Brain microvascular endothelial cell (primary cell): ENCODE data around the gene FLAD1.
A peak's percentile ranks its signal among the peaks of the same experiment; 100 is the strongest.

ENCODE experiments used
- DNase-seq: peaks from one replicate; pipeline ENCODE4 v3.0.0-alpha.2; 2020
- H3K27ac ChIP-seq: fragments of 250-450 bp; sonication (Bioruptor Pico); 2 replicates; pipeline ENCODE4 v1.5.1; 2020; ENCODE audit warnings: mild to moderate bottlenecking, moderate library complexity
- H3K27me3 ChIP-seq: fragments of 250-450 bp; sonication (Bioruptor Pico); replicated peaks from 2 replicates; pipeline ENCODE4 v1.5.1; 2020; ENCODE audit warnings: mild to moderate bottlenecking
- H3K36me3 ChIP-seq: fragments of 250-450 bp; sonication (Bioruptor Pico); replicated peaks from 2 replicates; pipeline ENCODE4 v1.5.1; 2020; ENCODE audit warnings: mild to moderate bottlenecking
- H3K4me3 ChIP-seq: 2 replicates; pipeline ENCODE4 v1.5.1; 2011; ENCODE audit warnings: low read depth, mild to moderate bottlenecking, control low read depth, low read length, moderate library complexity
- in situ Hi-C: cut with HindIII; loops from 2 replicates; pipeline ENCODE4 v1.10.0; 2017; ENCODE audit warnings: low sequenced_read_pairs, low pct_ligation_motif_present
- TF ChIP-seq, protein P1 (sequence below): IDR thresholded peaks from 2 replicates; pipeline ENCODE4 v1.5.1; 2011; ENCODE audit warnings: low read depth, mild to moderate bottlenecking, moderate library complexity, low read length, control low read depth, inconsistent platforms; ENCODE audit errors: missing control alignments

FLAD1 gene

DNA sequence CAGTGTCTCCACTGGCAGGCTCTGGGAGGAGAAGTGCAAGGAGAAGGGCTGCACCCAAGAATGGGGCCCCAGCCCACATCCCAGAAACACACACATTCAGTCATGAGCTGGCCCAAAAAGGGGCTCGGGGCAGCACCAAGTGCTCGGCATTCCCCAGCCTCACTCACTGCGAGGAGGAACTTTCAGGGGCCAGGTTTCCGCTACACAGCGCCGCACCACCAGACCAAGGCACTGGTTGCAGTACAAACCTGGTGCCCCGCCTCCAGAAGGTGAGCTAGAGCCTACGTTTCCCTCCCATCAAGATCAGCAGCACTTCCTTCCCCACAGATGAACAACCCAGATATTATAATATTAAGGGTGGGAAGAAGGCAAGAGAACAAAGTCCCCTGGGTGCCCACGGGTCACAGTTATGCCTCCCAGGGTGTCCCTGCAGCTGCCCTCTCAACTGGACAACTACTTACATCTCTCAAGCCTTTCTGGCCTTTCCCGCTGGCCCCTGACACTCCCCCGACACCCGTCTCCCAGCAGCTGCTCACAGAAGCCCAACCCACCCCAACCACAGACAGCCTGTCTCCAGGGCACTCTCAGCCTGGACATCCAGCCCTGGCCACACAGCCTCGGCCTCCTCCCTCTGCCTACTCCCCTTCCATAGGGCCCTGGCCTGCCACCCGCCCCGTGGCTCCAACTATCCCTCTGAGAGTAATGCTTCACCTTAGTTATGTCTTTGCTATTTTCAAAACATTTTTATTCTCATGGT, 31.1 kb upstream of the FLAD1 start:
- H3K4me3 ChIP-seq: no peak overlapping the region
- H3K36me3 ChIP-seq: peaks cover 5% of the 10 kb centered on the region
- no peak for DNase-seq
- no peak overlapping the region for H3K27ac ChIP-seq
- no peaks in the 10 kb centered on the region for H3K27me3 ChIP-seq
- in situ Hi-C loops: no loop called here
- TF ChIP-seq, protein P1, sequence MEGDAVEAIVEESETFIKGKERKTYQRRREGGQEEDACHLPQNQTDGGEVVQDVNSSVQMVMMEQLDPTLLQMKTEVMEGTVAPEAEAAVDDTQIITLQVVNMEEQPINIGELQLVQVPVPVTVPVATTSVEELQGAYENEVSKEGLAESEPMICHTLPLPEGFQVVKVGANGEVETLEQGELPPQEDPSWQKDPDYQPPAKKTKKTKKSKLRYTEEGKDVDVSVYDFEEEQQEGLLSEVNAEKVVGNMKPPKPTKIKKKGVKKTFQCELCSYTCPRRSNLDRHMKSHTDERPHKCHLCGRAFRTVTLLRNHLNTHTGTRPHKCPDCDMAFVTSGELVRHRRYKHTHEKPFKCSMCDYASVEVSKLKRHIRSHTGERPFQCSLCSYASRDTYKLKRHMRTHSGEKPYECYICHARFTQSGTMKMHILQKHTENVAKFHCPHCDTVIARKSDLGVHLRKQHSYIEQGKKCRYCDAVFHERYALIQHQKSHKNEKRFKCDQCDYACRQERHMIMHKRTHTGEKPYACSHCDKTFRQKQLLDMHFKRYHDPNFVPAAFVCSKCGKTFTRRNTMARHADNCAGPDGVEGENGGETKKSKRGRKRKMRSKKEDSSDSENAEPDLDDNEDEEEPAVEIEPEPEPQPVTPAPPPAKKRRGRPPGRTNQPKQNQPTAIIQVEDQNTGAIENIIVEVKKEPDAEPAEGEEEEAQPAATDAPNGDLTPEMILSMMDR: no peak

DNA sequence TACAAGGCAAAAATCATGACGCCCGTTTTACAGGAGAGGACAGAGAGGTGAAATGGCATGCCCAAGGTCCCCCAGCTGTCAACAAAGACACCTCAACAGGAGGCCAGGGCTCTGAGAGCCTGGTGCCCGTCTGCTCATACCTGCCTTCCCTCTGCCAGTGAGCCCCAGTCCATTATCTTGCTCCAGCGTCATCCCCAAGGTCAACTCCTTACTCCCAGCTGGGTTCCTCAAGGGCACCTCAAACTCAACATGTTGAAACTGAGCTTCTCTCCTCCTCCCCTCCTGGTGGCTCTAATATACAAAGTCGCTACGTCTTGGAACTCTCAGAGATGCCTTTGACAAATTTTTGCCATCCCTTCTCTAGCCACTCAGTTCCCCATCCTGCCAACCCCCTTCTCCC, 30.5 kb upstream of the FLAD1 start:
- TF ChIP-seq, protein P1: no peak

DNA sequence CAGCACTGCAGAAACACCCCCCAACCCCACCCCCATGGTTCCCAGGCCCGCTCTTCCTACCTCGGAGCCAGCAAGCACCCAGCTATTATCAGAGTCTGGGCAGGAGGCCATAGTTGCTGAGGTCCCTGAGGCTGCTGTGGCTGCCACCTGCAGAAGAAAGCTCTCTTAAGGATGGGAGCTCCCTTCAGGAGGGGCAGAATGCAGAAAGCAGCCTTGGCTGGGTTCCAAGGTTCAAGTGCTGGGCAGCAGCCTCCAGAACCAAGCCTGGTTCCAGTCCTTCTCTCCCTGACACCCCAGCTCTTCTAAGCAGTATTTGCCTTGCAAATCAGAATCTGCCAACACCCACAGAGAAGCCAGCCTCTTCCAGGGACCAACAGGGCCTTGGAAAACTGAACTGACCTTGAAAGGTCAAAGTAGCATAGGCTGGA, 29.5 kb upstream of the FLAD1 start:
- no peak for DNase-seq
- Histone ChIP-seq H3K27ac (no peak overlapping the region), H3K4me3 (no peak overlapping the region), H3K36me3 (no peaks in the 10 kb centered on the region), H3K27me3 (no peaks in the 10 kb centered on the region)
- TF ChIP-seq, protein P1: no peak
- in situ Hi-C loops: no loop called here

More for the DNA sequence above, 30.5 kb upstream of the FLAD1 start:
- Histone ChIP-seq H3K36me3 (no peaks in the 10 kb centered on the region), H3K27me3 (no peaks in the 10 kb centered on the region), H3K4me3 (no peak overlapping the region), H3K27ac (no peak overlapping the region)
- no peak for DNase-seq
- in situ Hi-C loops: no loop called here

DNA sequence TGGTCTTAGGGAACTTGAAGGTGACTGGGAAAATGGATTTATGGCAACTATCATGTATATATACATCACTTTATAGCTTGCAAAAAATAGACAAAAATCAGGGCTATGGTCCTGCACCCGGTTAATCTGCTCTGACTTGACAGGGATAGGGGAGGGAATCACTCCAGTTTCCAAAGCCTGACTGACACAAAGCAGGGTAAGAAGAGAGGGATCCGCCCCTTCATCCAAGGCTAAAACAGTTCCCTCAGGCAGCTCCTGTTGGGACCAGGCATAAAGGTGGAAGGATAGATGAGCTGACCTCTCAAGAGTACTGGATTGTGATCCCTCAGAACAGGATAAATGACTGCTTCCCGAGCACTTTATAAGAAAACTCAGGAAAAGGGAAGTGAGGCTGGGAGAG, 28.6 kb upstream of the FLAD1 start:
- in situ Hi-C loops: no loop called here
- H3K27me3 ChIP-seq: no peaks in the 10 kb centered on the region
- no peak overlapping the region for H3K4me3 ChIP-seq
- H3K27ac ChIP-seq: no peak overlapping the region
- H3K36me3 ChIP-seq: no peaks in the 10 kb centered on the region
- TF ChIP-seq, protein P1: no peak
- no peak for DNase-seq

DNA sequence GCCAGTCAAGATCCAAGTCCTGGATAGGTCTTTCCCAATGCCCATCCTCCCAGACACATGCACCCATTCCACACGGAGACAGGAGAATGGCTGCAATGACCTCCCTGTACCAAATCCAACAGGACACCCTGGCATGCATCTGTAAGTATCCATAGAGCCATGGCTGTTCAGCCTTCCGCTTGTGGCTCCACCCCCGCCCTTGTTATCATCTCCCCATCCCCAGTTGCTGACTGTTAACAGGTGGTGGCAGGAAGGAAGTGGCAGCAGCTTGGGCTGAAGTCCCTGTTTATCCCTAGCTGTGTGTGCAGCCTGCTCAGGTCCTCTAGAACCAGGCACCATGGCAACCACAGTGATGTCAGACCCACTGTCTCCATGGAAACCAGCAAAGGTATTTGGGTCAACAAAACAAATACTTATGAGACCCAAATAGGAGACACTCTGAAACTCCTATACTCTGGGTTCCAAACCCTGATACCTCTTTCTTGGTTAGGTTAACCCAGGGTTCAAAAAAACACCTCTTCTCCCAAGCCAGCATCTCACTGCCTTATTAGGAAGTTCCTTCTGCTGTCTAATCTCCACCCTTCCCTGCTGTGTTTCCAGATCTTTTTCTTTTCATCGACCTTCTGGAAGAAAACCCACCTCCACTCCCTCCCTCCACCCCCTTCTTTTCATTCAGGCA, 28.0 kb upstream of the FLAD1 start:
- H3K27me3 ChIP-seq: no peaks in the 10 kb centered on the region
- peak; percentile 90 for DNase-seq
- peak overlapping the region; percentile 74 for H3K4me3 ChIP-seq
- no peaks in the 10 kb centered on the region for H3K36me3 ChIP-seq
- peak overlapping the region; percentile 84 for H3K27ac ChIP-seq
- TF ChIP-seq, protein P1: no peak
- in situ Hi-C loops: no loop called here
